Lower leg skin (tissue), 4 donors: ENCODE results near the gene NFATC2. TPM values are rescaled to one million over a fixed set of nuclear protein-coding genes. Genes with fewer than 3 reads are reported as not detected.

ENCODE experiments used
- DNase-seq, 2 donors: peaks; one replicate each; pipeline ENCODE4 v3.0.0-alpha.2; 2019; ENCODE audit warnings: low spot score in 2 of 2
- H3K4me3 ChIP-seq: fragments of 200-600 bp; sonication (generic); 2 replicates; pipeline ENCODE4 v1.5.1; 2017; ENCODE audit warnings: mild to moderate bottlenecking, low read depth; ENCODE audit not compliant: poor library complexity, severe bottlenecking
- POLR2A ChIP-seq, 2 donors: fragments of 450-650 bp; IDR thresholded peaks; one replicate each; pipeline ENCODE4 v1.6.1; 2016 to 2017; ENCODE audit warnings: antibody characterized with exemption in 2 of 2, mild to moderate bottlenecking in 1 of 2, moderate library complexity in 1 of 2
- WGBS, 2 donors: methylation state at CpG; one replicate each; pipeline ENCODE4 v1.1.5; 2018; 5-methylcytosine and 5-hydroxymethylcytosine counted together
- intact Hi-C: fragments of 100-400 bp; cut with DNase I; formaldehyde crosslinking; loops from one replicate; pipeline ENCODE4 v1.15.0; 2023; ENCODE audit warnings: low total_unique reads
- total RNA-seq, 4 donors: library from RNA; depleted of rRNA; stranded (reverse); fragments of >200 nt; gene quantifications; one replicate each; pipeline ENCODE4 v1.1.0, GENCODE V29; 2016
- TF ChIP-seq, protein P1 (sequence below), 3 donors: fragments of 450-650 bp; IDR thresholded peaks; one replicate each; pipeline ENCODE4 v1.5.1; 2016; ENCODE audit warnings: antibody characterized with exemption in 3 of 3, mild to moderate bottlenecking in 3 of 3, moderate library complexity in 2 of 3

The NFATC2 gene
- total RNA-seq, 4 donors from 2014 or later: 4.0 to 10.4 (median 5.1) TPM

DNA sequence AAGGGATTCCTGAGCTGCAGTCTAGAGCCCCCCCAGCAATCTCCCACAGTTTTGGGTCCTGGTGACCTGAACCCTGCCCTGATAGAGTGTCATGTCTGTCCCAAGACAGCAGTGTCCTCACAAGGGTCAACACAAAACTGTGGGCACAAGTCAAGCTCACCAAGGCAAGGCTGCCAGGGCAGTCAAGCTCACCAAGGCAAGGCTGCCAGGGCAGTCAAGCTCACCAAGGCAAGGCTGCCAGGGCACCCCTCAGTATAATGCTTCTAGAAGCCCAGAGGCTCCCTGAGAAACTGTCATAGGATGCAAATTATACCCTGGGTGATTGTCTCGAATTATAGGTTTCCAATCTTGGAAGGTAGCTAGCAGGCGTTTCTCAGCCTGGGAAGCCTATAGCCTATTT lies 108.5 kb downstream of the NFATC2 start:
- WGBS, 2 donors: 84 to 90% methylated on average over 2 of the region's 2 CpGs
- no peak overlapping the region for H3K4me3 ChIP-seq
- DNase-seq: no peak
- TF ChIP-seq, protein P1, sequence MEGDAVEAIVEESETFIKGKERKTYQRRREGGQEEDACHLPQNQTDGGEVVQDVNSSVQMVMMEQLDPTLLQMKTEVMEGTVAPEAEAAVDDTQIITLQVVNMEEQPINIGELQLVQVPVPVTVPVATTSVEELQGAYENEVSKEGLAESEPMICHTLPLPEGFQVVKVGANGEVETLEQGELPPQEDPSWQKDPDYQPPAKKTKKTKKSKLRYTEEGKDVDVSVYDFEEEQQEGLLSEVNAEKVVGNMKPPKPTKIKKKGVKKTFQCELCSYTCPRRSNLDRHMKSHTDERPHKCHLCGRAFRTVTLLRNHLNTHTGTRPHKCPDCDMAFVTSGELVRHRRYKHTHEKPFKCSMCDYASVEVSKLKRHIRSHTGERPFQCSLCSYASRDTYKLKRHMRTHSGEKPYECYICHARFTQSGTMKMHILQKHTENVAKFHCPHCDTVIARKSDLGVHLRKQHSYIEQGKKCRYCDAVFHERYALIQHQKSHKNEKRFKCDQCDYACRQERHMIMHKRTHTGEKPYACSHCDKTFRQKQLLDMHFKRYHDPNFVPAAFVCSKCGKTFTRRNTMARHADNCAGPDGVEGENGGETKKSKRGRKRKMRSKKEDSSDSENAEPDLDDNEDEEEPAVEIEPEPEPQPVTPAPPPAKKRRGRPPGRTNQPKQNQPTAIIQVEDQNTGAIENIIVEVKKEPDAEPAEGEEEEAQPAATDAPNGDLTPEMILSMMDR (IDR thresholded peaks at IDR 0.05): no peak
- no peak for TF ChIP-seq POLR2A (IDR thresholded peaks at IDR 0.05)
- intact Hi-C loops: no loop called here

GRCh38 chr20:51432875-51433274 lies 109.6 kb downstream of the NFATC2 start:
- WGBS, 2 donors: 71 to 87% methylated on average over 3 of the region's 3 CpGs
- DNase-seq: no peak
- no peak for TF ChIP-seq POLR2A (IDR thresholded peaks at IDR 0.05)
- TF ChIP-seq, protein P1 (IDR thresholded peaks at IDR 0.05): no peak

DNA sequence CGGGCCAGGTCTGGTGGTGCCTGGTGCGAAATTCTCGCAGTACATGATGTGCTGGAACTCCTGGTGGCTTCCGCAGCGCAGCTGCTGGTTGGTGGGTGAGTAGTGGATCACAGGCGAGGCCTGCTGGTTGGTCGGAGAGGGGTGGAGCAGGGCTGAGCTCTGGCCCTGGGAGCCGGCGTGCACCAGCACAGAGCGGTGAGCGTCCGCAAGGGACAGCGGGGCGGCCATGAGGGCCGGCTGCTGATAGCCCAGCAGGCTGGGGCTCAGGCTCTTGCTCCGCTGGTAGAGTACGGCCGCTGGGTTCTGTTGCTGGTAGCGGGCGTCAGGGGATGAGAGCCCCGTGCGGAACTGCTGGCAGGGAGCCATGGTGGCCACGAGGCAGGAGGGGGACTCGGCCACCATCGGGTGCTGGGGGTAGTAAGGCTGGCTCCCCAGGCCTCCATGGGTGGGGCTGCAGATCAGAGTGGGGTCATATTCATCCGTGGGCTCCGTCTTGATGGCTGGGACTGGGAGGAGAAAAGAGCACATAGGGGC lies 110.2 kb downstream of the NFATC2 start:
- H3K4me3 ChIP-seq: no peak overlapping the region
- intact Hi-C loops: no loop called here
- DNase-seq: no peak
- WGBS, 2 donors: 91 to 94% methylated on average over 24 to 25 of the region's 27 CpGs
- TF ChIP-seq, protein P1 (IDR thresholded peaks at IDR 0.05): no peak
- no peak for TF ChIP-seq POLR2A (IDR thresholded peaks at IDR 0.05)

More at GRCh38 chr20:51432875-51433274, 109.6 kb downstream of the NFATC2 start:
- no peak overlapping the region for H3K4me3 ChIP-seq
- intact Hi-C loops: no loop called here

DNA sequence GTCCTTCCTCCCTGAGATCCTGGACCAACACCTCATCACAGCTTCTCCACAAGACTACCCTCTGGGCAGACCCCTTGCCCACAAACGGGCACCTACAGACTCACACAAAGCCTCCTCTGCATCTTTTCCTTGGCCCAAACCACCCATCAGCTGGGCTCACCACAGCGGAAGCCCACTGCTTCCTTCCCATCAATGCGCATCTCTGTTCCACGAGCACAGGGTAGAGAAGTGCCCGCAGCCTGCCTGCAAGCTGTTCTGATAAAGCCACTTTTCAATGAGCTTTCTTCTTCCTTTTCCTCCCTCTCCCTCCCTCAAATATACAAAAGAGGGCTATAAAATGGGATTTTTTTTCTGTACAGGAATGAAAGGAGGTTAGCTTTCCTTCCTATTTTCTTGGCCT lies 111.2 kb downstream of the NFATC2 start:
- WGBS, 2 donors: 69 to 73% methylated on average over 5 of the region's 5 CpGs
- intact Hi-C loops: no loop called here
- DNase-seq: no peak
- H3K4me3 ChIP-seq: no peak overlapping the region
- TF ChIP-seq, protein P1 (IDR thresholded peaks at IDR 0.05): no peak
- TF ChIP-seq POLR2A (IDR thresholded peaks at IDR 0.05): no peak

- intact Hi-C loops: no loop called here
- 89 to 91% methylated on average over 14 of the region's 14 CpGs for WGBS, 2 donors
- no peak for DNase-seq
- H3K4me3 ChIP-seq: no peak overlapping the region
- TF ChIP-seq, protein P1 (IDR thresholded peaks at IDR 0.05): no peak
- no peak for TF ChIP-seq POLR2A (IDR thresholded peaks at IDR 0.05)
Observed at GRCh38 chr20:51430198-51430950, 112.1 kb downstream of the NFATC2 start.
